ENCODE results near the gene SEMG2. TPM values are rescaled to one million over a fixed set of nuclear protein-coding genes. Genes with fewer than 3 reads are reported as not detected.

Gene SEMG2
- polyA plus RNA-seq, 1 of the 3 experiments (the other 2 are of a cell fraction), result not detected

- DNase-seq, result no peak
- Histone ChIP-seq H3K4me3 (ENCODE audit: low read depth in 2 of 2, low read length in 1 of 2) (no peak overlapping the region), H4K20me1 (ENCODE audit: insufficient read depth) (no peaks in the 10 kb centered on the region), H3F3A (replicated peaks; ENCODE audit: insufficient read depth) (no peaks in the 10 kb centered on the region), H2AFZ (ENCODE audit: low read depth) (no peak overlapping the region), H3K4me2 (no peak overlapping the region), H3K9ac (no peak overlapping the region), H3K9me2 (no peaks in the 10 kb centered on the region), H3K36me3 (replicated peaks in 1 of 2; ENCODE audit: control insufficient read depth in 1 of 2, insufficient read depth in 2 of 2, low read length in 1 of 2) (no peaks in the 10 kb centered on the region), H3K27me3 (ENCODE audit: insufficient read depth) (no peaks in the 10 kb centered on the region), H3K4me1 (ENCODE audit: control insufficient read depth in 1 of 2, insufficient read depth in 2 of 2, low read depth in 1 of 2, low read length in 1 of 2) (no peaks in the 10 kb centered on the region), H3K9me3 (no peaks in the 10 kb centered on the region), H3K27ac (ENCODE audit: low read depth in 2 of 2, low read length in 1 of 2) (no peak overlapping the region), H3K79me2 (ENCODE audit: insufficient read depth) (no peaks in the 10 kb centered on the region)
- ChIA-PET CTCF (no interaction called here), POLR2A (no interaction called here)
- 6% methylated on average over 1 of the region's 1 CpG for WGBS (ENCODE audit: low lambda C conversion rate)
- no peak for TF ChIP-seq SIN3A (IDR thresholded peaks at IDR 0.05; ENCODE audit: borderline replicate concordance, low read depth, low read length)
- no peak for TF ChIP-seq FOXJ3 (CRISPR knock-in tag; IDR thresholded peaks at IDR 0.05)
- TF ChIP-seq RFX5 (IDR thresholded peaks at IDR 0.05; ENCODE audit: low read length), result no peak
- TF ChIP-seq MXI1 (IDR thresholded peaks at IDR 0.05; ENCODE audit: low read depth, low read length), result no peak
- TF ChIP-seq NFIC (IDR thresholded peaks at IDR 0.05; ENCODE audit: borderline replicate concordance), result no peak
- TF ChIP-seq RXRA (IDR thresholded peaks at IDR 0.05; ENCODE audit: borderline replicate concordance, low read depth), result no peak
- no peak for TF ChIP-seq GATA2 (CRISPR knock-in tag; IDR thresholded peaks at IDR 0.05)
- no peak for TF ChIP-seq TCF12 (IDR thresholded peaks at IDR 0.05)
- no peak for TF ChIP-seq CTCF (IDR thresholded peaks at IDR 0.05)
- TF ChIP-seq ELF1 (IDR thresholded peaks at IDR 0.05), result no peak
- no peak for TF ChIP-seq FOSL2 (IDR thresholded peaks at IDR 0.05; ENCODE audit: borderline replicate concordance, low read depth)
- TF ChIP-seq JUND (IDR thresholded peaks at IDR 0.05), result no peak
- TF ChIP-seq USF2 (IDR thresholded peaks at IDR 0.05; ENCODE audit: borderline replicate concordance, low read depth, low read length), result no peak
- no peak for TF ChIP-seq IRF3 (IDR thresholded peaks at IDR 0.05; ENCODE audit: low read depth, low read length)
- no peak for TF ChIP-seq EZH2phosphoT487 (IDR thresholded peaks at IDR 0.05; ENCODE audit: borderline replicate concordance, low read depth)
- no peak for TF ChIP-seq TEAD4 (IDR thresholded peaks at IDR 0.05; ENCODE audit: borderline replicate concordance, insufficient read depth)
- no peak for TF ChIP-seq ZBTB33 (IDR thresholded peaks at IDR 0.05; ENCODE audit: borderline replicate concordance, low read depth)
- TF ChIP-seq USF1 (IDR thresholded peaks at IDR 0.05; ENCODE audit: borderline replicate concordance, low read depth), result no peak
- TF ChIP-seq EP300 (IDR thresholded peaks at IDR 0.05; ENCODE audit: borderline replicate concordance in 1 of 2, low read depth in 1 of 2, low read length in 1 of 2), result no peak
- TF ChIP-seq REST (IDR thresholded peaks at IDR 0.05; ENCODE audit: low read depth, low read length), result no peak
Observed at GRCh38 chr20:45209924-45210323, 11.2 kb upstream of the SEMG2 start.
